Ascending aorta (tissue), 2 donors: Measurements from ENCODE around the gene CCL25. TPM values are rescaled to one million over a fixed set of nuclear protein-coding genes. Genes with fewer than 3 reads are reported as not detected.

Experiments used
- DNase-seq, 2 donors: peaks; one replicate each; pipeline ENCODE4 v3.0.0-alpha.2; 2019; ENCODE audit warnings: low spot score in 2 of 2
- H3K27ac ChIP-seq, 2 donors: fragments of 200-600 bp; sonication (generic); one replicate each; pipeline ENCODE4 v1.5.1; 2016 to 2017; ENCODE audit warnings: mild to moderate bottlenecking in 1 of 2
- H3K27me3 ChIP-seq: fragments of 200-600 bp; sonication (generic); one replicate; pipeline ENCODE4 v1.5.1; 2017
- H3K36me3 ChIP-seq, 2 donors: fragments of 200-600 bp; sonication (generic); one replicate each; pipeline ENCODE4 v1.5.1; 2016
- H3K4me1 ChIP-seq, 2 donors: fragments of 200-600 bp; sonication (generic); one replicate each; pipeline ENCODE4 v1.5.1; 2016 to 2017; ENCODE audit warnings: mild to moderate bottlenecking in 1 of 2
- H3K4me3 ChIP-seq, 2 donors: fragments of 200-600 bp; sonication (generic); one replicate each; pipeline ENCODE4 v1.5.1; 2016 to 2017; ENCODE audit warnings: mild to moderate bottlenecking in 1 of 2
- H3K9me3 ChIP-seq, 2 donors: fragments of 200-600 bp; sonication (generic); one replicate each; pipeline ENCODE4 v1.5.1; 2016
- intact Hi-C: fragments of 100-400 bp; cut with DNase I; formaldehyde crosslinking; loops from one replicate; pipeline ENCODE4 v1.15.1; 2023
- total RNA-seq: library from RNA; depleted of rRNA; stranded (reverse); fragments of >200 nt; gene quantifications from one replicate; pipeline ENCODE4 v1.1.0, GENCODE V29; 2016
- TF ChIP-seq, protein P1 (sequence below), 3 experiments: fragments of 200-600 bp in 2 of 3; fragments of 450-650 bp in 1 of 3; sonication (generic) in 2 of 3; IDR thresholded peaks; one replicate each; pipeline ENCODE4 v1.5.1; 2016 to 2019; ENCODE audit warnings: antibody characterized with exemption in 3 of 3, mild to moderate bottlenecking in 1 of 3, moderate library complexity in 1 of 3

CCL25 gene, protein sequence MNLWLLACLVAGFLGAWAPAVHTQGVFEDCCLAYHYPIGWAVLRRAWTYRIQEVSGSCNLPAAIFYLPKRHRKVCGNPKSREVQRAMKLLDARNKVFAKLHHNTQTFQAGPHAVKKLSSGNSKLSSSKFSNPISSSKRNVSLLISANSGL
- not detected for total RNA-seq

DNA sequence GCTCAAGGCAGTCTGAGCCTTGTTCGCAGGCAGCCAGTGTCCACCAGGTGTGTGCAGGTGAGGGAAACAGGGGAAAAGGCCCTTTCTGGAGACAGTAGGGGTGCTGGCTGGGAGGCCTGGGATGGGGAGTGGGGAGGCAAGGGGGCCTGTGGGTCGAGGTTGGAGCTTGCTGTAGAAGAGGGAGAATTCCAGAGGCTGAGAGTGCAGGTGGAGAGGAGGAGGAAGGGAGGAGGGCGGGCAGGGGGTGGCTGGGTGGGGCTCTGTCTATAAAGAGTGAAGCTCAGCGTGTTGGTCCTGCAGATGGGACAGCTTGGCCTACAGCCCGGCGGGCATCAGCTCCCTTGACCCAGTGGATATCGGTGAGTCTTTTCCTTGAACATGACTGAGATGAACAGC, at the start of gene CCL25:
Gene CCL25, plus strand, starts transcription at position 297 of the 396 bp plus-strand sequence. CDS start 290 bp downstream, outside the sequence.
- TF ChIP-seq, protein P1, sequence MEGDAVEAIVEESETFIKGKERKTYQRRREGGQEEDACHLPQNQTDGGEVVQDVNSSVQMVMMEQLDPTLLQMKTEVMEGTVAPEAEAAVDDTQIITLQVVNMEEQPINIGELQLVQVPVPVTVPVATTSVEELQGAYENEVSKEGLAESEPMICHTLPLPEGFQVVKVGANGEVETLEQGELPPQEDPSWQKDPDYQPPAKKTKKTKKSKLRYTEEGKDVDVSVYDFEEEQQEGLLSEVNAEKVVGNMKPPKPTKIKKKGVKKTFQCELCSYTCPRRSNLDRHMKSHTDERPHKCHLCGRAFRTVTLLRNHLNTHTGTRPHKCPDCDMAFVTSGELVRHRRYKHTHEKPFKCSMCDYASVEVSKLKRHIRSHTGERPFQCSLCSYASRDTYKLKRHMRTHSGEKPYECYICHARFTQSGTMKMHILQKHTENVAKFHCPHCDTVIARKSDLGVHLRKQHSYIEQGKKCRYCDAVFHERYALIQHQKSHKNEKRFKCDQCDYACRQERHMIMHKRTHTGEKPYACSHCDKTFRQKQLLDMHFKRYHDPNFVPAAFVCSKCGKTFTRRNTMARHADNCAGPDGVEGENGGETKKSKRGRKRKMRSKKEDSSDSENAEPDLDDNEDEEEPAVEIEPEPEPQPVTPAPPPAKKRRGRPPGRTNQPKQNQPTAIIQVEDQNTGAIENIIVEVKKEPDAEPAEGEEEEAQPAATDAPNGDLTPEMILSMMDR (IDR thresholded peaks at IDR 0.05) = no peak
- Histone ChIP-seq H3K4me1 (no peaks in the 10 kb centered on the region), H3K27ac (no peak within 1 kb of the TSS), H3K27me3 (peaks cover 4% of the 10 kb centered on the region), H3K9me3 (no peaks in the 10 kb centered on the region), H3K4me3 (no peak within 1 kb of the TSS), H3K36me3 (no peaks in the 10 kb centered on the region)
- intact Hi-C loops = no loop called here
- no peak for DNase-seq

DNA sequence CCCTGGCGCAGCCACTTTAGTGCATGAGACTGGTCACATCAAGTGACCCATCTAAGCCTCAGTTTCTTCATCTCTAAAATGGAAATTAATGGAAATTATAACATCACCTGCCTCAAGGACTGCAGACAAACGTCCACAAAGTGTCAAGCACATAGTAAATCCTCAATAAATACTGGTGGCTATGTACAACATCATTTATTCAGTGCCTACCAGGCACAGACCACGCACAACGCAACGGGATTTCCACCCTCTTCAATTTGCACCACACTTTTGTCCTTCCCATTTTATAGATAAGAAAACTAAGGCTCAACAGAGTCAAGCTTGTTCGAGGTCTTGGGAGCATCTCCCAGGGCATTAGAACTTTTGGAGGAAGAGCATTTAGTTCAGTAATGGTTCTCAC, 48.6 kb upstream of the CCL25 start:
- intact Hi-C loops = loop anchor here (10.0 kb wide), 2 partner anchors 321 to 609 kb away; partner anchors contain the start of genes NDUFA7 and RPS28
- Histone ChIP-seq H3K27ac (no peak overlapping the region), H3K9me3 (no peaks in the 10 kb centered on the region), H3K4me1 (peaks cover 0 to 27% of the 10 kb centered on the region in 2 donors), H3K36me3 (no peaks in the 10 kb centered on the region), H3K27me3 (no peaks in the 10 kb centered on the region), H3K4me3 (peak overlapping the region; percentile 87 to 98)
- TF ChIP-seq, protein P1 (IDR thresholded peaks at IDR 0.05) = no peak
- DNase-seq = no peak

DNA sequence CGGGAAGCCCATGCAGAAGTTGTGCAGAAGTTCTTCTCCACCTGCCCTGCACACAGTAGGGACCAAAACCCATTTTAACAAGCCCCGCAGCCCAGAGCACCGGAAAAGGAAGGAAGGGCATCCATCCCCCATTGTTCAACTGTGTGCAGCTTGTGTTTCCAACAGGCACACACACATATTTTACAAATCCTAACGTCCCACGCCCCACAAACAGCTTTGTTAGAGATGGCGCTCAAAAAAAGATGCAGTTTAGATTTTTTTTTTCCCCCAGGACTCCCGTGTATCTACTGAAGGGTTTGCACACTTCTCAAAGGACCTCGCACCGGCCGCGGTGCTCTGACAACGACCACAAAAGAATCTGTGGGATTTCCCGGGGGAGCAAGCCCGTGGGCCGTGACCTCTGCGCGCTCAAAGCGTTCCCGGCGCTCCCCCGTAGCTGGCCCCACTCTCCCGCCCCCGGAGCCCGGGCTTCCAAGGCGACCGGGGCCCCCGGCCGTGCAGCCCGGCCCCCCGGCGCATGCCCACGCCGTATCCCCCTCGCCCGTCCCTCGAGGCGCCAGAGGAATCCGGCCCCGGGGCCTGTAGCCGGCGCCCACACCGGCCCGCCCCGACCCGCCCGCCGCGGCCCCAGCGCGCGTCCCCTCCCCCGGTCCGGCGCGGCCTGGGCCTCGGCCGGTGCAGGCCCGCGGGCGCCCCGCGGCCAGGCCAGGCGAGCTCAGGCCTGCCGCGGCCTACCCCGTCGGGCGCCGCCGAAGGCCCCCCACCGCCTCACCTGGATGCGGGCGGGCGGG, 47.6 kb upstream of the CCL25 start:
- Histone ChIP-seq H3K9me3 (no peaks in the 10 kb centered on the region), H3K27ac (peak overlapping the region; percentile 54 to 68), H3K4me3 (peak overlapping the region; percentile 87 to 98), H3K4me1 (peaks cover 0 to 27% of the 10 kb centered on the region in 2 donors), H3K36me3 (no peaks in the 10 kb centered on the region), H3K27me3 (no peaks in the 10 kb centered on the region)
- TF ChIP-seq, protein P1 (IDR thresholded peaks at IDR 0.05) = no peak
- no peak for DNase-seq
- intact Hi-C loops = loop anchor here (1.0 to 10.0 kb wide), 5 partner anchors 85 to 610 kb away; partner anchors contain the start of genes NDUFA7, RPS28 and SNAPC2

DNA sequence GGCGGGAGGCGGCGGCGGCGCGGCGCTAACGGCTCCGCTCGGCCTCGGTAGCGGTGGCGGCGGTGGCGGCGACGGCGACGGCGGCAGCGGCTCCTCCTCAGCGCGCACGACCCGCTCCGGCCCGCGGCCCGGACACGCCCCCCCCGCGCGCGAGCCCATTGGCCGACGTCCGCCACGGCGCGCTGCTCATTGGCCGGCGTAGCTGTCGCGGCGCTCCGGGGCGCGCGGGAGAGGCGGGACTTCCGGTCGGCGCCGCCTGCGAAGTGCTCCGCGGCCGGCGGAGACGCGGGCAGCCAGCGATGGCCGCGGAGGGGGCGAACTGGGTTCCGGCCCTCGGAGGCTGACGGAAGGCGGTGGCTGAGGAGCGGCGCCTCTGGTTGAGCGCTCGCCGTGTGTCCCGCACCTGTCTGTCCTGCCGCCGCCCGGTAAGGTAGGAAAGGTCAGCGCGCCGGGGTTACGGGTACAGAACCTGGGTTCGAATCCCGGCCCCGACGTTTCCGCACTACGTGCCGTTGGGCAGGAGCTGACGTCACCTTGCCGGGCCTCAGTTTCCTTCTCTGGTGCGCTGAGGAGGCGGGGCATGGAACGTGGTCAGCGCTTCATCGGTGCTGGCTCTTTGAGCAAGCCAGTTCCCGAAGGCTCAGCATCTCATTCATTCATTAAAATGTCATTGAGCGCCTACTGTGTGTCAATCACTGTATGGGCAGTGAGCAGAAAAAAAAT, 46.9 kb upstream of the CCL25 start, which contains the start of gene ELAVL1:
Gene ELAVL1, minus strand, starts transcription at position 108 of the 723 bp plus-strand sequence. CDS start 13,826 bp downstream, outside the sequence.
- Histone ChIP-seq H3K4me1 (peaks cover 0 to 27% of the 10 kb centered on the region in 2 donors), H3K27me3 (no peaks in the 10 kb centered on the region)

DNA sequence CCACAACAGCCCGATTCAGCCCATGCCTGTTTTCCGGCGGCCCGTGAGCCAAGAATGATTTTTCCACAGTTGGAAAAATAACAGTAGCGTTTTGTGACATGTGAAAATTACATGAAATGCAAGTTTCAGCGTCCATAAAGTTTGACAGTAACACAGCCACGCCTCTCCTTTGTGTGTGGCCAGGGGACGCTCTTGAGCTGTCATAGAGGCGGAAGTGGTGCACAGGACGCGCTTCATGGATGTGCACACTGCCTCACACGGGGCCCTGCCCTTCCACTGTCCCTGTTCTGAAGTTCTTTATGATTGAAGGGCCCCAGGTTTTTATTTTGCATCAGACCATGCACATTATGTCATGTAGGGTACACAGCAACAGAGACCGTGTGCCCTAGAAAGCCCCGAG, 34.8 kb upstream of the CCL25 start:
- no peak for DNase-seq
- TF ChIP-seq, protein P1 (IDR thresholded peaks at IDR 0.05) = no peak
- H3K4me3 ChIP-seq = no peak overlapping the region
- H3K36me3 ChIP-seq = no peaks in the 10 kb centered on the region
- intact Hi-C loops = no loop called here
- H3K4me1 ChIP-seq = no peaks in the 10 kb centered on the region
- no peak overlapping the region for H3K27ac ChIP-seq
- no peaks in the 10 kb centered on the region for H3K27me3 ChIP-seq
- no peaks in the 10 kb centered on the region for H3K9me3 ChIP-seq

More for the DNA sequence above, 46.9 kb upstream of the CCL25 start, which contains the start of gene ELAVL1:
- DNase-seq = peak; percentile 45 to 92
- intact Hi-C loops = loop anchor here (1.0 to 10.0 kb wide), 5 partner anchors 85 to 611 kb away; partner anchors contain the start of genes NDUFA7, RPS28 and SNAPC2
- H3K36me3 ChIP-seq = no peaks in the 10 kb centered on the region
- TF ChIP-seq, protein P1 (IDR thresholded peaks at IDR 0.05) = no peak
- H3K4me3 ChIP-seq = peak within 1 kb of the TSS; percentile 87 to 98
- H3K9me3 ChIP-seq = no peaks in the 10 kb centered on the region
- H3K27ac ChIP-seq = peak within 1 kb of the TSS; percentile 78 to 88
